ENCODE measurements around the gene ZNF618.

ZNF618 gene

GRCh38 chr9:113963696-113964494, 87.8 kb downstream of the ZNF618 start:
- no peak for DNase-seq

- no peak for DNase-seq
Observed at GRCh38 chr9:113964495-113965170, 88.5 kb downstream of the ZNF618 start.

- DNase-seq = no peak
Observed at GRCh38 chr9:113966394-113966793, 90.3 kb downstream of the ZNF618 start.

GRCh38 chr9:113967380-113967779, 91.3 kb downstream of the ZNF618 start:
- DNase-seq = no peak

- DNase-seq = no peak
Observed at GRCh38 chr9:113969343-113969742, 93.2 kb downstream of the ZNF618 start.

GRCh38 chr9:113973226-113973625, 97.1 kb downstream of the ZNF618 start:
- DNase-seq = no peak

GRCh38 chr9:113973963-113974413, 97.9 kb downstream of the ZNF618 start:
- DNase-seq = no peak

- DNase-seq = no peak
Observed at GRCh38 chr9:113976915-113977314, 100.8 kb downstream of the ZNF618 start.

- DNase-seq = no peak
Observed at GRCh38 chr9:113978725-113979342, 102.7 kb downstream of the ZNF618 start.

- no peak for DNase-seq
Observed at GRCh38 chr9:113979343-113980127, 103.4 kb downstream of the ZNF618 start.

- DNase-seq = no peak
Observed at GRCh38 chr9:113984639-113985380, 108.7 kb downstream of the ZNF618 start.

GRCh38 chr9:113985968-113986585, 110.0 kb downstream of the ZNF618 start:
- DNase-seq = no peak

GRCh38 chr9:113986931-113987330, 110.8 kb downstream of the ZNF618 start:
- DNase-seq = no peak

GRCh38 chr9:113987526-113987925, 111.4 kb downstream of the ZNF618 start:
- no peak for DNase-seq

- DNase-seq = no peak
Observed at GRCh38 chr9:113988385-113989016, 112.4 kb downstream of the ZNF618 start.

- no peak for DNase-seq
Observed at GRCh38 chr9:113989017-113989713, 113.1 kb downstream of the ZNF618 start.

- DNase-seq = no peak
Observed at GRCh38 chr9:113989714-113990569, 113.8 kb downstream of the ZNF618 start.

- DNase-seq = no peak
Observed at GRCh38 chr9:113990570-113990907, 114.4 kb downstream of the ZNF618 start.

GRCh38 chr9:113990975-113991471, 114.9 kb downstream of the ZNF618 start:
- no peak for DNase-seq
